ENCODE measurements around the gene MUC6.

DNA sequence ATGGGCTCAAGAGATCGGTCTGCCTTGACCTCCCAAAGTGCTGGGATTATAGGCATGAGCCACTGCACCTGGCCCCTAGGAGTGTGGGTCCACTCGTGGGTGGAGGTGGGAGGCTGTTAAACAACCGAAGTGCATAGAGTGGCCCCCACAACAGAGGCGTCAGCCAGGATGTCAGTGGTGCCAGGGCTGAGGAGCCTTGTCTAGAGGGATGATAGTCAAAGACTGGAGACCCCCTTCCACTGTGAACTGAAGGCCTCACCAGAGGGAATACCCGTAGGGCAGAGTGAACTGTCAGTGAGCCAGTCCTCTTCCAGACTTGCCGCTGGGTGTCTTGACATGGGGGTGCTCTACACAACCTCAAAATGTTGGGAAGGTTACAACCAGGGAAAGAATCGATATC, 72.7 kb downstream of the MUC6 start:
- TF ChIP-seq, protein P1, sequence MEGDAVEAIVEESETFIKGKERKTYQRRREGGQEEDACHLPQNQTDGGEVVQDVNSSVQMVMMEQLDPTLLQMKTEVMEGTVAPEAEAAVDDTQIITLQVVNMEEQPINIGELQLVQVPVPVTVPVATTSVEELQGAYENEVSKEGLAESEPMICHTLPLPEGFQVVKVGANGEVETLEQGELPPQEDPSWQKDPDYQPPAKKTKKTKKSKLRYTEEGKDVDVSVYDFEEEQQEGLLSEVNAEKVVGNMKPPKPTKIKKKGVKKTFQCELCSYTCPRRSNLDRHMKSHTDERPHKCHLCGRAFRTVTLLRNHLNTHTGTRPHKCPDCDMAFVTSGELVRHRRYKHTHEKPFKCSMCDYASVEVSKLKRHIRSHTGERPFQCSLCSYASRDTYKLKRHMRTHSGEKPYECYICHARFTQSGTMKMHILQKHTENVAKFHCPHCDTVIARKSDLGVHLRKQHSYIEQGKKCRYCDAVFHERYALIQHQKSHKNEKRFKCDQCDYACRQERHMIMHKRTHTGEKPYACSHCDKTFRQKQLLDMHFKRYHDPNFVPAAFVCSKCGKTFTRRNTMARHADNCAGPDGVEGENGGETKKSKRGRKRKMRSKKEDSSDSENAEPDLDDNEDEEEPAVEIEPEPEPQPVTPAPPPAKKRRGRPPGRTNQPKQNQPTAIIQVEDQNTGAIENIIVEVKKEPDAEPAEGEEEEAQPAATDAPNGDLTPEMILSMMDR (IDR thresholded peaks at IDR 0.05), result no peak
- no peak for TF ChIP-seq POLR2A (IDR thresholded peaks at IDR 0.05)
